PC-9 (cell line): ENCODE data around the gene HOXC9. TPM values are rescaled to one million over a fixed set of nuclear protein-coding genes. Genes with fewer than 3 reads are reported as not detected.

ENCODE experiments used
- BruUV-seq: library from RNA; stranded (reverse); fragments of 400-500 nt; replicated peaks from 2 replicates; lab custom pipeline; 2021; lab: Mats Ljungman, UMichigan
- CTCF ChIA-PET: fragments of 300-600 bp; sonication (Branson Sonifier 250); formaldehyde crosslinking; loops from one replicate; lab custom pipeline; 2022; ENCODE audit warnings: antibody characterized with exemption; lab: Charles Lee
- POLR2A ChIA-PET: fragments of 300-600 bp; sonication (Branson Sonifier 250); formaldehyde crosslinking; loops from one replicate; lab custom pipeline; 2022; ENCODE audit warnings: antibody characterized with exemption; ENCODE audit not compliant: unreplicated experiment; lab: Charles Lee
- DNase-seq, 2 experiments: peaks; one replicate each; pipeline versions ENCODE4 v3.0.0 to v3.0.0-alpha.2; 2015 to 2022; ENCODE audit warnings: mixed read lengths in 1 of 2
- H2AFZ ChIP-seq: fragments of 200-600 bp; sonication (generic); 2 replicates; pipeline ENCODE4 v1.8.1; 2017; ENCODE audit warnings: antibody characterized with exemption
- H3F3A ChIP-seq: fragments of 200-600 bp; sonication (generic); 2 replicates; pipeline ENCODE4 v1.8.1; 2017; ENCODE audit warnings: antibody characterized with exemption, mild to moderate bottlenecking, low read depth; ENCODE audit not compliant: insufficient read depth
- H3K27ac ChIP-seq: fragments of 200-600 bp; sonication (generic); 2 replicates; pipeline ENCODE4 v1.6.1; 2016; ENCODE audit warnings: mixed run types
- H3K27me3 ChIP-seq: fragments of 200-600 bp; sonication (generic); 2 replicates; pipeline ENCODE4 v1.6.1; 2016; ENCODE audit warnings: low read depth, mixed run types; ENCODE audit not compliant: insufficient read depth
- H3K36me3 ChIP-seq: fragments of 200-600 bp; sonication (generic); 2 replicates; pipeline ENCODE4 v1.6.1; 2016; ENCODE audit warnings: low read depth, mixed run types
- H3K4me1 ChIP-seq: fragments of 200-600 bp; sonication (generic); replicated peaks from 2 replicates; pipeline ENCODE4 v1.6.1; 2016; ENCODE audit warnings: mixed run types; ENCODE audit not compliant: insufficient read depth
- H3K4me2 ChIP-seq: fragments of 200-600 bp; sonication (generic); 2 replicates; pipeline ENCODE4 v1.6.1; 2017; ENCODE audit warnings: mixed run types
- H3K4me3 ChIP-seq: fragments of 200-600 bp; sonication (generic); 2 replicates; pipeline ENCODE4 v1.6.1; 2016; ENCODE audit warnings: mixed run types
- H3K79me2 ChIP-seq: fragments of 200-600 bp; sonication (generic); 2 replicates; pipeline ENCODE4 v1.6.1; 2017; ENCODE audit warnings: low read depth, mixed run types
- H3K9me2 ChIP-seq: fragments of 200-600 bp; sonication (generic); 2 replicates; pipeline ENCODE4 v1.8.1; 2017; ENCODE audit warnings: mild to moderate bottlenecking; ENCODE audit not compliant: insufficient read depth
- H3K9me3 ChIP-seq: fragments of 200-600 bp; sonication (generic); 2 replicates; pipeline ENCODE4 v1.8.1; 2016; ENCODE audit warnings: low read depth; ENCODE audit not compliant: insufficient read depth
- H4K20me1 ChIP-seq: fragments of 200-600 bp; sonication (generic); 2 replicates; pipeline ENCODE4 v1.8.1; 2017; ENCODE audit not compliant: insufficient read depth
- EZH2 ChIP-seq: fragments of 200-600 bp; sonication (generic); IDR thresholded peaks from 2 replicates; pipeline ENCODE4 v1.8.0; 2017; ENCODE audit warnings: antibody characterized with exemption, low read depth
- intact Hi-C: fragments of 100-400 bp; cut with micrococcal nuclease; formaldehyde crosslinking; loops from one replicate; pipeline ENCODE4 v1.10.0; 2022; ENCODE audit not compliant: unreplicated experiment
- total RNA-seq: library from RNA; stranded (reverse); gene quantifications from 2 replicates; pipeline ENCODE4 v1.2.3, GENCODE V29; 2021
- TF ChIP-seq, protein P1 (sequence below): fragments of 200-600 bp; sonication (generic); conservative IDR thresholded peaks from 2 replicates; pipeline ENCODE4 v1.6.1; 2017; ENCODE audit warnings: mixed run types, antibody characterized with exemption, mild to moderate bottlenecking, moderate library complexity

HOXC9 gene
- total RNA-seq, 1 experiment from 2014 or later, result 10.2 TPM

GRCh38 chr12:53974084-53975063 is 25.6 kb upstream of the HOXC9 start, which contains the start of gene HOTAIR:
Gene HOTAIR, minus strand, starts transcription at chr12:53974954.
- H3K27me3 ChIP-seq, result no peaks in the 10 kb centered on the region
- H3K4me2 ChIP-seq, result peak within 1 kb of the TSS; percentile 69
- H4K20me1 ChIP-seq, result no peaks in the 10 kb centered on the region
- ChIA-PET CTCF (no interaction called here), POLR2A (interaction anchor here (0.6 kb wide), 1 partner anchor 871 kb away, joined by 24 read pairs; no protein-coding TSS in a partner anchor)
- peak in 1 of 2 experiments; percentile 49 for DNase-seq
- intact Hi-C loops, result no loop called here
- no peaks in the 10 kb centered on the region for H3K9me3 ChIP-seq
- H3K4me3 ChIP-seq, result peak within 1 kb of the TSS; percentile 72
- no peaks in the 10 kb centered on the region for H3K4me1 ChIP-seq
- no peaks in the 10 kb centered on the region for H3K9me2 ChIP-seq
- H3K36me3 ChIP-seq, result no peaks in the 10 kb centered on the region
- peaks cover 5% of the 10 kb centered on the region; the same call in 1 of the 2 replicates for H3F3A ChIP-seq
- TF ChIP-seq, protein P1, sequence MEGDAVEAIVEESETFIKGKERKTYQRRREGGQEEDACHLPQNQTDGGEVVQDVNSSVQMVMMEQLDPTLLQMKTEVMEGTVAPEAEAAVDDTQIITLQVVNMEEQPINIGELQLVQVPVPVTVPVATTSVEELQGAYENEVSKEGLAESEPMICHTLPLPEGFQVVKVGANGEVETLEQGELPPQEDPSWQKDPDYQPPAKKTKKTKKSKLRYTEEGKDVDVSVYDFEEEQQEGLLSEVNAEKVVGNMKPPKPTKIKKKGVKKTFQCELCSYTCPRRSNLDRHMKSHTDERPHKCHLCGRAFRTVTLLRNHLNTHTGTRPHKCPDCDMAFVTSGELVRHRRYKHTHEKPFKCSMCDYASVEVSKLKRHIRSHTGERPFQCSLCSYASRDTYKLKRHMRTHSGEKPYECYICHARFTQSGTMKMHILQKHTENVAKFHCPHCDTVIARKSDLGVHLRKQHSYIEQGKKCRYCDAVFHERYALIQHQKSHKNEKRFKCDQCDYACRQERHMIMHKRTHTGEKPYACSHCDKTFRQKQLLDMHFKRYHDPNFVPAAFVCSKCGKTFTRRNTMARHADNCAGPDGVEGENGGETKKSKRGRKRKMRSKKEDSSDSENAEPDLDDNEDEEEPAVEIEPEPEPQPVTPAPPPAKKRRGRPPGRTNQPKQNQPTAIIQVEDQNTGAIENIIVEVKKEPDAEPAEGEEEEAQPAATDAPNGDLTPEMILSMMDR, result no peak
- no peak for TF ChIP-seq EZH2
- H3K27ac ChIP-seq, result peak within 1 kb of the TSS; percentile 49; the same call in 1 of the 2 replicates
- no peaks in the 10 kb centered on the region for H3K79me2 ChIP-seq
- H2AFZ ChIP-seq, result peak within 1 kb of the TSS; percentile 91
- no TSS peak for BruUV-seq

GRCh38 chr12:53975064-53975471 is 24.9 kb upstream of the HOXC9 start:
- peak overlapping the region; percentile 91; the same call in 1 of the 2 replicates for H2AFZ ChIP-seq
- no TSS peak for BruUV-seq
- peak overlapping the region; percentile 69 for H3K4me2 ChIP-seq
- no peaks in the 10 kb centered on the region for H3K9me2 ChIP-seq
- peak overlapping the region; percentile 49; the same call in 1 of the 2 replicates for H3K27ac ChIP-seq
- ChIA-PET POLR2A (interaction anchor here (0.6 kb wide), 1 partner anchor 872 kb away, joined by 24 read pairs; no protein-coding TSS in a partner anchor), CTCF (no interaction called here)
- no peak for DNase-seq
- intact Hi-C loops, result no loop called here
- H4K20me1 ChIP-seq, result no peaks in the 10 kb centered on the region
- H3K9me3 ChIP-seq, result no peaks in the 10 kb centered on the region
- no peaks in the 10 kb centered on the region for H3K4me1 ChIP-seq
- no peaks in the 10 kb centered on the region for H3K27me3 ChIP-seq
- no peaks in the 10 kb centered on the region for H3K79me2 ChIP-seq
- peak overlapping the region; percentile 72 for H3K4me3 ChIP-seq
- no peak for TF ChIP-seq EZH2
- TF ChIP-seq, protein P1, result no peak
- 0 out of 2 replicates have a peak, but pooled peaks cover 5% of the 10 kb centered on the region for H3F3A ChIP-seq
- no peaks in the 10 kb centered on the region for H3K36me3 ChIP-seq

DNA sequence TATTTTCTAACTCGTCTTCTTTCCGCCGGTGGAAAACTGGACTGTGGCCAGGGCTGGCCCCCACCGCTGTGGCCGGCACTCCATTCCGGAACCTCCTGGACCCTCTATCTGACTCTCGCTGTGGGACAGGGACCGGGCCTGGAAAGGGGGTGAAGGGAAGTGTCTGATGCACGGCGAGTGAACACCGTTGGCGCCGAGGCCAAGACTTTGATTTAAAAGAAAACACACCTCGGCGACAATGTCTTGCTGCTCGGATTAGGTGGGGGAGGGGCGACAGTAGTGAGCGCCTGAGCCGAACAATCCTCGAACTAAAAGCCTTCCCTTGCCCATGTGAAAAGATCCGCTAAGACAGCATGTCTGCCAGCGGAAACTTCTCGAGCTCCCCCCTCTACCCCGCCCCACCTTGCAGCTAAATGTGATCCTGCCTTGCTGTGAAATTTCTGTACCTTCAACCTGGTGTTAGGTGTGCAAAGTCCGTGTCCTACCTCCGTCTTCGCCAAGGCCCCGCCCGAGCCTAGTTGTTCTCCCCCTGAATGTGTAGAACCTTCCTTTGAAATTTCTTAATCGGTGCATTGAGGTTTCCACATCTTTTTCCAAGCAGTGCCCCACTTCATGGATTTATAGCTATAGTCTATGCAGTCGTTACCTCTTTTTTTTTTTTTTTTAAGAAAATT is 24.3 kb upstream of the HOXC9 start:
- Histone ChIP-seq H3K4me2 (peak overlapping the region; percentile 69; the same call in 1 of the 2 replicates), H3K9me2 (no peaks in the 10 kb centered on the region), H3K9me3 (no peaks in the 10 kb centered on the region), H3K79me2 (no peaks in the 10 kb centered on the region), H4K20me1 (no peaks in the 10 kb centered on the region), H3K4me3 (peak overlapping the region; percentile 72; the same call in 1 of the 2 replicates), H2AFZ (no peak overlapping the region), H3F3A (0 out of 2 replicates have a peak, but pooled peaks cover 5% of the 10 kb centered on the region), H3K27me3 (no peaks in the 10 kb centered on the region), H3K4me1 (no peaks in the 10 kb centered on the region), H3K36me3 (no peaks in the 10 kb centered on the region), H3K27ac (no peak overlapping the region)
- no peak for DNase-seq
- no peak for TF ChIP-seq EZH2
- TF ChIP-seq, protein P1, result no peak
- BruUV-seq, result TSS peak; percentile 72
- ChIA-PET CTCF (no interaction called here), POLR2A (interaction anchor here (0.6 kb wide), 1 partner anchor 873 kb away, joined by 24 read pairs; no protein-coding TSS in a partner anchor)
- intact Hi-C loops, result no loop called here
